Smooth muscle cell of the umbilical artery (primary cell): Measurements from ENCODE around the gene SERPINC1. TPM values are rescaled to one million over a fixed set of nuclear protein-coding genes. Genes with fewer than 3 reads are reported as not detected.

Experiments used
- total RNA-seq: library from RNA; depleted of rRNA; stranded (reverse); fragments of >200 nt; gene quantifications from 2 replicates; pipeline ENCODE4 v1.2.3, GENCODE V29; 2014

SERPINC1 gene
- total RNA-seq = 0.30 TPM in 1 of 2 replicates, not detected in the other

GRCh38 chr1:173917149-173917548 is at the start of gene SERPINC1:
TSS of gene SERPINC1 (minus strand) at chr1:173917327. CDS start at chr1:173917259, 68 bp downstream.

GRCh38 chr1:173868266-173869020 is 48.7 kb downstream of the SERPINC1 start, which contains the start of gene ZBTB37:
TSS of gene ZBTB37 (plus strand) at chr1:173868380. CDS start at chr1:173870226, 1,846 bp downstream.

GRCh38 chr1:173867753-173868265 is 49.3 kb downstream of the SERPINC1 start, which contains the start of gene GAS5:
TSS of gene GAS5 (minus strand) at chr1:173867989.

Other genes starting within 250 kb of the SERPINC1 start
- under 0.01 and 2.6 TPM in 2 replicates for gene ANKRD45, start 247.5 kb downstream of the SERPINC1 start, total RNA-seq
- 50.1 and 64.4 TPM in 2 replicates for gene KLHL20, start 202.3 kb downstream of the SERPINC1 start, total RNA-seq
- 14.0 and 27.9 TPM in 2 replicates for gene DARS2, start 92.7 kb downstream of the SERPINC1 start, total RNA-seq
- 9.2 and 14.2 TPM in 2 replicates for gene CENPL, start 92.4 kb downstream of the SERPINC1 start, total RNA-seq
- gene GAS5, start 49.3 kb downstream of the SERPINC1 start, total RNA-seq = 446 and 587 TPM in 2 replicates
- 8.3 and 10.8 TPM in 2 replicates for gene ZBTB37, start 48.9 kb downstream of the SERPINC1 start, total RNA-seq
- gene RC3H1, start 105.0 kb upstream of the SERPINC1 start, total RNA-seq = 14.6 and 22.4 TPM in 2 replicates
- 36.2 and 44.2 TPM in 2 replicates for gene RABGAP1L, start 242.2 kb upstream of the SERPINC1 start, total RNA-seq